ENCODE measurements around the gene EIF3I. TPM values are rescaled to one million over a fixed set of nuclear protein-coding genes. Genes with fewer than 3 reads are reported as not detected.
A peak's percentile ranks its signal among the peaks of the same experiment; 100 is the strongest.

EIF3I gene
- total RNA-seq, 3 donors from 2014 or later (not counting 1 experiment from before 2014, with no cell fraction given) = 107 to 126 (median 110) TPM

DNA sequence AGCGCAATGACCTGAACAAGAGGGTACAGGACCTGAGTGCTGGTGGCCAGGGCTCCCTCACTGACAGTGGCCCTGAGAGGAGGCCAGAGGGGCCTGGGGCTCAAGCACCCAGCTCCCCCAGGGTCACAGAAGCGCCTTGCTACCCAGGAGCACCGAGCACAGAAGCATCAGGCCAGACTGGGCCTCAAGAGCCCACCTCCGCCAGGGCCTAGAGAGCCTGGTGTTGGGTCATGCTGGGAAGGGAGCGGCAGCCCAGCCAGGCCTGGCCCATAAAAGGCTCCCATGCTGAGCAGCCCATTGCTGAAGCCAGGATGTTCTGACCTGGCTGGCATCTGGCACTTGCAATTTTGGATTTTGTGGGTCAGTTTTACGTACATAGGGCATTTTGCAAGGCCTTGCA, 27.2 kb upstream of the EIF3I start:
- Mint-ChIP-seq H3K36me3 (peaks cover 25% of the 10 kb centered on the region), H3K4me1 (peaks cover 26 to 37% of the 10 kb centered on the region in 2 donors), H3K4me3 (no peak overlapping the region), H3K9me3 (no peaks in the 10 kb centered on the region), H3K27ac (no peak overlapping the region), H3K27me3 (ENCODE audit: low read depth in 2 of 2) (no peaks in the 10 kb centered on the region)
- DNase-seq = no peak
- H3K4me1 ChIP-seq (ENCODE audit: control insufficient read depth, insufficient read depth, low read length) = peaks cover 38% of the 10 kb centered on the region
- no peak overlapping the region for H3K4me3 ChIP-seq (ENCODE audit: low read length)
- no peak for ATAC-seq
- H3K9me3 ChIP-seq (ENCODE audit: control insufficient read depth, insufficient read depth, low read length) = no peaks in the 10 kb centered on the region
- 98% methylated on average over 6 of the region's 6 CpGs for WGBS (ENCODE audit: insufficient coverage)
- intact Hi-C loops (cut with micrococcal nuclease) = no loop called here
- TF ChIP-seq, protein P1, sequence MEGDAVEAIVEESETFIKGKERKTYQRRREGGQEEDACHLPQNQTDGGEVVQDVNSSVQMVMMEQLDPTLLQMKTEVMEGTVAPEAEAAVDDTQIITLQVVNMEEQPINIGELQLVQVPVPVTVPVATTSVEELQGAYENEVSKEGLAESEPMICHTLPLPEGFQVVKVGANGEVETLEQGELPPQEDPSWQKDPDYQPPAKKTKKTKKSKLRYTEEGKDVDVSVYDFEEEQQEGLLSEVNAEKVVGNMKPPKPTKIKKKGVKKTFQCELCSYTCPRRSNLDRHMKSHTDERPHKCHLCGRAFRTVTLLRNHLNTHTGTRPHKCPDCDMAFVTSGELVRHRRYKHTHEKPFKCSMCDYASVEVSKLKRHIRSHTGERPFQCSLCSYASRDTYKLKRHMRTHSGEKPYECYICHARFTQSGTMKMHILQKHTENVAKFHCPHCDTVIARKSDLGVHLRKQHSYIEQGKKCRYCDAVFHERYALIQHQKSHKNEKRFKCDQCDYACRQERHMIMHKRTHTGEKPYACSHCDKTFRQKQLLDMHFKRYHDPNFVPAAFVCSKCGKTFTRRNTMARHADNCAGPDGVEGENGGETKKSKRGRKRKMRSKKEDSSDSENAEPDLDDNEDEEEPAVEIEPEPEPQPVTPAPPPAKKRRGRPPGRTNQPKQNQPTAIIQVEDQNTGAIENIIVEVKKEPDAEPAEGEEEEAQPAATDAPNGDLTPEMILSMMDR (IDR thresholded peaks at IDR 0.05) = no peak
- no peak overlapping the region for H3K27ac ChIP-seq (ENCODE audit: low read length)
- H3K27me3 ChIP-seq (ENCODE audit: control insufficient read depth, insufficient read depth, low read length) = no peaks in the 10 kb centered on the region
- H3K36me3 ChIP-seq (ENCODE audit: control insufficient read depth, insufficient read depth, low read length) = peaks cover 64% of the 10 kb centered on the region

DNA sequence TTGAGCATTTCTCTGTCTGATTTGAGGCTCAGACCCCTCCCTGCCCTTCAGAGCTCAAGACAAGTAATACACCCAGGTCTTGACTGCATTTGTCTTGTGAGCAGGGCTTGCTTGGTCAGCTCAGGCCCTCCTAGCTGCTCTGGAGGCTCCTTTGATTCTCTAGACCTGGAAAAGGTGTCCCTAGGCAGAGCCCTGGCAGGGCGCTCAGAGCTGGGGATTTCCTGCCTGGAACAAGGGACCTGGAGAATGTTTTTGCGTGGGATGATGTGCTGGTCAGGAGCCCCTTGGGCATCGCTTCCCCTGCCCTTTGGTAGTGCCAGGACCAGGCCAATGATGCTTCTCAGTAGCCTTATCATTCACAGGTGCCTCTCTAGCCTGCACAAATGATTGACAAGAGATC, 26.7 kb upstream of the EIF3I start:
- H3K27ac Mint-ChIP-seq = no peak overlapping the region
- H3K4me3 Mint-ChIP-seq = no peak overlapping the region

DNA sequence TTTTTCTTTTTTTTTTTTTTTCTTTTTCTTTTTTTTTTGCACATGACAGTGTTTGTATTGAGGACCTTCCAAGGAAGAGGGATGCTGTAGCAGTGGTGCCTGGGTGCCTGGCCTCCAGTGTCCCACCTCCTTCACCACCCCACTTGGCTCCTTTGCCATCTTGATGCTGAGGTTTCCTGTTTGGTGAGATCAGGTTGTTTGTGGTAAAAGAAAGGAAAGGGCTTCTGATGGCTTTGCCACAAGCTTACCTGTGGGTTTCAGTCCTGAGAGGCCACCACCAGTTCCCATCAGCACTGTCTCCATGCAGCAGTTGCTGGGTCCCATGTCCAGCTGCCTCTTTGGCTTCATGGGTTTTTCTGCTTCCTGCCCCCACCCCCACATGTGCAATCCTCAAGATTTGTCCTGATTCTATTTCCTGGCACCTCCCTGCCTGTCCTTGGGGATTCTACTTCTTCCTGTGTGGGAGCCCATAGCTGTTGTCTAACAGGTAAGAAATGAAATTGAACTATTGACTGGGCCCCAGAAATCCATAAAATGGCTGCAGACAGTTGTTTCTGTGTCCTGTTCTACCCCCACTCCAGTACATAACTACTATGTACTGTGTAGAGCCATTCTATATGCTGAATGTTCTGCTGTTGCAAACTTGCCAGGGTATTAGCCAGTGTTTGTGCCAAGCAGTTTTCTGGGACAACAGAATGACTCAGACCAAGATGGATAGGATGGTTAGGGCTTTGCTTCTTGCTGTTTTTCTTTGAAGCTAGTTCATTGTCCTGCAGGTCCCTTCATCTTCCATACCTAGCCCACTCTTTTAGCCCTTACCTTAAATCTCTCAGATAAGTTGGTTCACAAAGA, 26.0 kb upstream of the EIF3I start:
- ATAC-seq = no peak
- Mint-ChIP-seq H3K36me3 (peaks cover 25% of the 10 kb centered on the region), H3K27me3 (ENCODE audit: low read depth in 2 of 2) (no peaks in the 10 kb centered on the region), H3K4me1 (peaks cover 32 to 46% of the 10 kb centered on the region in 2 donors), H3K4me3 (peak overlapping the region; percentile 49), H3K9me3 (no peaks in the 10 kb centered on the region), H3K27ac (peak overlapping the region; percentile 53 to 79)
- Histone ChIP-seq H3K4me1 (ENCODE audit: control insufficient read depth, insufficient read depth, low read length) (peaks cover 50% of the 10 kb centered on the region), H3K36me3 (ENCODE audit: control insufficient read depth, insufficient read depth, low read length) (peaks cover 54% of the 10 kb centered on the region), H3K9me3 (ENCODE audit: control insufficient read depth, insufficient read depth, low read length) (no peaks in the 10 kb centered on the region), H3K4me3 (ENCODE audit: low read length) (no peak overlapping the region), H3K27ac (ENCODE audit: low read length) (no peak overlapping the region), H3K27me3 (ENCODE audit: control insufficient read depth, insufficient read depth, low read length) (no peaks in the 10 kb centered on the region)
- TF ChIP-seq, protein P1 (IDR thresholded peaks at IDR 0.05) = no peak
- intact Hi-C loops (cut with micrococcal nuclease) = no loop called here
- peak in 1 of 2 donors; percentile 57 for DNase-seq

More for the DNA sequence above, 26.7 kb upstream of the EIF3I start:
- Mint-ChIP-seq H3K9me3 (no peaks in the 10 kb centered on the region), H3K36me3 (peaks cover 25% of the 10 kb centered on the region), H3K4me1 (peaks cover 30 to 43% of the 10 kb centered on the region in 2 donors), H3K27me3 (ENCODE audit: low read depth in 2 of 2) (no peaks in the 10 kb centered on the region)
- DNase-seq = no peak
- no peak overlapping the region for H3K27ac ChIP-seq (ENCODE audit: low read length)
- ATAC-seq = no peak
- H3K27me3 ChIP-seq (ENCODE audit: control insufficient read depth, insufficient read depth, low read length) = no peaks in the 10 kb centered on the region
- no peak overlapping the region for H3K4me3 ChIP-seq (ENCODE audit: low read length)
- H3K36me3 ChIP-seq (ENCODE audit: control insufficient read depth, insufficient read depth, low read length) = peaks cover 59% of the 10 kb centered on the region
- intact Hi-C loops (cut with micrococcal nuclease) = no loop called here
- WGBS (ENCODE audit: insufficient coverage) = 93% methylated on average over 3 of the region's 3 CpGs
- TF ChIP-seq, protein P1 (IDR thresholded peaks at IDR 0.05) = no peak
- no peaks in the 10 kb centered on the region for H3K9me3 ChIP-seq (ENCODE audit: control insufficient read depth, insufficient read depth, low read length)
- peaks cover 43% of the 10 kb centered on the region for H3K4me1 ChIP-seq (ENCODE audit: control insufficient read depth, insufficient read depth, low read length)

All from natural killer cell (primary cell).